GM23338 (cell line): ENCODE data around the gene OR4M1. TPM values are rescaled to one million over a fixed set of nuclear protein-coding genes. Genes with fewer than 3 reads are reported as not detected.
"Not testable (repeated sequence)": the region's sequence is repeated elsewhere in the genome, so short reads cannot be mapped to it uniquely, and the experiment has no call there.

Experiments used
- ATAC-seq: fragments of 200-7000 bp; cut with Tn5 transposase; 3 replicates; pipeline ENCODE4 v1.9.1; 2020
- DNase-seq: peaks from one replicate; pipeline ENCODE4 v3.0.0-alpha.2; 2015; ENCODE audit warnings: low spot score
- H2AFZ ChIP-seq: fragments of 200-600 bp; sonication (generic); 2 replicates; pipeline ENCODE4 v1.8.0; 2016; ENCODE audit warnings: antibody characterized with exemption, mild to moderate bottlenecking, moderate library complexity
- H3F3A ChIP-seq: fragments of 200-600 bp; sonication (generic); replicated peaks from 2 replicates; pipeline ENCODE4 v1.8.0; 2017; ENCODE audit warnings: antibody characterized with exemption, mixed run types, low read depth
- H3K27ac ChIP-seq: fragments of 200-600 bp; sonication (generic); 2 replicates; pipeline ENCODE4 v1.6.1; 2016; ENCODE audit warnings: low read depth
- H3K27me3 ChIP-seq: fragments of 200-600 bp; sonication (generic); 2 replicates; pipeline ENCODE4 v1.8.0; 2016; ENCODE audit warnings: mild to moderate bottlenecking, mixed run types, moderate library complexity; ENCODE audit not compliant: insufficient read depth
- H3K36me3 ChIP-seq: fragments of 200-600 bp; sonication (generic); 2 replicates; pipeline ENCODE4 v1.8.0; 2016; ENCODE audit warnings: mild to moderate bottlenecking; ENCODE audit not compliant: insufficient read depth
- H3K4me1 ChIP-seq: fragments of 200-600 bp; sonication (generic); 2 replicates; pipeline ENCODE4 v1.8.0; 2016; ENCODE audit warnings: mild to moderate bottlenecking, moderate library complexity; ENCODE audit not compliant: insufficient read depth
- H3K4me2 ChIP-seq: fragments of 200-600 bp; sonication (generic); 2 replicates; pipeline ENCODE4 v1.7.1; 2017; ENCODE audit warnings: mixed run types
- H3K4me3 ChIP-seq: fragments of 200-600 bp; sonication (generic); 2 replicates; pipeline ENCODE4 v1.6.1; 2016; ENCODE audit warnings: mixed run types
- H3K79me2 ChIP-seq: fragments of 200-600 bp; sonication (generic); replicated peaks from 2 replicates; pipeline ENCODE4 v1.8.0; 2017; ENCODE audit warnings: mild to moderate bottlenecking; ENCODE audit not compliant: insufficient read depth
- H3K9me2 ChIP-seq: fragments of 200-600 bp; sonication (generic); 2 replicates; pipeline ENCODE4 v1.8.0; 2017; ENCODE audit not compliant: insufficient read depth
- H4K20me1 ChIP-seq: fragments of 200-600 bp; sonication (generic); replicated peaks from 2 replicates; pipeline ENCODE4 v1.8.0; 2017; ENCODE audit warnings: mild to moderate bottlenecking; ENCODE audit not compliant: insufficient read depth
- H3K27ac Mint-ChIP-seq: 2 replicates; pipeline ENCODE4 v1.8.0; 2020; ENCODE audit warnings: inconsistent platforms, mild to moderate bottlenecking, moderate library complexity, mixed read lengths
- H3K27me3 Mint-ChIP-seq: 3 replicates; pipeline ENCODE4 v1.8.0; 2022; ENCODE audit warnings: low read depth, mild to moderate bottlenecking, moderate library complexity, mixed read lengths, inconsistent platforms; ENCODE audit not compliant: insufficient read depth, poor library complexity
- H3K36me3 Mint-ChIP-seq: 3 replicates; pipeline ENCODE4 v1.8.0; 2021; ENCODE audit warnings: low read depth, mild to moderate bottlenecking, inconsistent platforms, moderate library complexity, mixed read lengths
- H3K4me1 Mint-ChIP-seq: 3 replicates; pipeline ENCODE4 v1.8.0; 2020; ENCODE audit warnings: mild to moderate bottlenecking, inconsistent platforms, mixed read lengths
- H3K4me3 Mint-ChIP-seq: 3 replicates; pipeline ENCODE4 v1.8.0; 2021; ENCODE audit warnings: moderate library complexity, mild to moderate bottlenecking, inconsistent platforms, mixed read lengths
- H3K9me3 Mint-ChIP-seq: 3 replicates; pipeline ENCODE4 v1.8.0; 2020; ENCODE audit warnings: moderate library complexity, mild to moderate bottlenecking, inconsistent platforms, mixed read lengths
- EZH2phosphoT487 ChIP-seq: fragments of 200-600 bp; sonication (generic); IDR thresholded peaks from one replicate; pipeline ENCODE4 v1.8.1; 2018; ENCODE audit warnings: antibody characterized with exemption; ENCODE audit not compliant: unreplicated experiment
- JUNB ChIP-seq: IDR thresholded peaks from one replicate; pipeline ENCODE4 v1.6.1; 2016; ENCODE audit warnings: antibody characterized with exemption; ENCODE audit not compliant: unreplicated experiment
- NANOG ChIP-seq: IDR thresholded peaks from 2 replicates; pipeline ENCODE4 v1.6.1; 2016; ENCODE audit warnings: antibody characterized with exemption, borderline replicate concordance
- POLR2AphosphoS5 ChIP-seq: IDR thresholded peaks from 2 replicates; pipeline ENCODE4 v1.6.1; 2016; ENCODE audit warnings: antibody characterized with exemption, low read depth
- STAT1 ChIP-seq: IDR thresholded peaks from one replicate; pipeline ENCODE4 v1.6.1; 2016; ENCODE audit warnings: antibody characterized with exemption; ENCODE audit not compliant: unreplicated experiment
- ZNF331 ChIP-seq: fragments of 250-450 bp; sonication (Bioruptor Pico); IDR thresholded peaks from 2 replicates; pipeline ENCODE4 v1.5.0; 2020; ENCODE audit warnings: low read depth, mild to moderate bottlenecking, moderate library complexity
- ZNF462 ChIP-seq: fragments of 250-450 bp; sonication (Bioruptor Pico); IDR thresholded peaks from 2 replicates; pipeline ENCODE4 v1.5.0; 2020; ENCODE audit warnings: mild to moderate bottlenecking, moderate library complexity
- polyA plus RNA-seq: library from polyadenylated mRNA; unstranded; fragments of >200 nt; fragmentation: Nextera tagmentation; extraction: Ambion mirVana; gene quantifications from 2 replicates; pipeline ENCODE4 v1.2.1, GENCODE V29; 2016
- total RNA-seq: library from RNA; depleted of rRNA; stranded (reverse); fragments of >200 nt; shearing (Covaris generic); gene quantifications from 2 replicates; pipeline ENCODE4 v1.2.3, GENCODE V29; 2014
- TF ChIP-seq, protein P1 (sequence below): IDR thresholded peaks from 2 replicates; pipeline ENCODE4 v1.6.1; 2016; ENCODE audit warnings: antibody characterized with exemption

Gene OR4M1
- total and polyA plus RNA-seq, 2 experiments from 2014 or later, result not detected

DNA sequence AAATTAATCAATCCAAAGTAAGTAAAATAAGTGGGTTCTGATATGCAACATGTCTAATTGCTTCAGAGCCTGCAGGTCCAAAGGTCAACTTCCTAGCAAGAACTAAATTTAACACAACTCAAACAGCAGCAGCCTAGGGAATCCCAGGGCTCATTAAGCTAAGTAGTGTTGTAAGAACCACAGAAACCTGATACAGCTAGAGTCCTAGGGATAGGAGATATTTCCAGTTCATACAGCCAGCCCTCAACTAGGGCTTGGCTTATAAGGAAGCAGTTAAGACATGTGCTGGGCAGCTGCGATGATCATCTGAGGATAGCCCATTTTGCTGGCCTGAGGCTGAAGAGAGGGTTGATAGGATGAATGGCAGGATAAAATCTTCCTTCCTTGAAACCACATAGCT, 30.0 kb upstream of the OR4M1 start, which contains the start of gene OR4Q3 (continued):
- no peak for TF ChIP-seq ZNF462 (CRISPR knock-in tag)
- TF ChIP-seq, protein P1, sequence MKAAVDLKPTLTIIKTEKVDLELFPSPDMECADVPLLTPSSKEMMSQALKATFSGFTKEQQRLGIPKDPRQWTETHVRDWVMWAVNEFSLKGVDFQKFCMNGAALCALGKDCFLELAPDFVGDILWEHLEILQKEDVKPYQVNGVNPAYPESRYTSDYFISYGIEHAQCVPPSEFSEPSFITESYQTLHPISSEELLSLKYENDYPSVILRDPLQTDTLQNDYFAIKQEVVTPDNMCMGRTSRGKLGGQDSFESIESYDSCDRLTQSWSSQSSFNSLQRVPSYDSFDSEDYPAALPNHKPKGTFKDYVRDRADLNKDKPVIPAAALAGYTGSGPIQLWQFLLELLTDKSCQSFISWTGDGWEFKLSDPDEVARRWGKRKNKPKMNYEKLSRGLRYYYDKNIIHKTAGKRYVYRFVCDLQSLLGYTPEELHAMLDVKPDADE, result no peak
- no peak for TF ChIP-seq ZNF331 (CRISPR knock-in tag)
- no peak for TF ChIP-seq POLR2AphosphoS5
- TF ChIP-seq NANOG, result no peak
- no peak for TF ChIP-seq JUNB
- TF ChIP-seq EZH2phosphoT487, result no peak
- no peak for TF ChIP-seq STAT1

DNA sequence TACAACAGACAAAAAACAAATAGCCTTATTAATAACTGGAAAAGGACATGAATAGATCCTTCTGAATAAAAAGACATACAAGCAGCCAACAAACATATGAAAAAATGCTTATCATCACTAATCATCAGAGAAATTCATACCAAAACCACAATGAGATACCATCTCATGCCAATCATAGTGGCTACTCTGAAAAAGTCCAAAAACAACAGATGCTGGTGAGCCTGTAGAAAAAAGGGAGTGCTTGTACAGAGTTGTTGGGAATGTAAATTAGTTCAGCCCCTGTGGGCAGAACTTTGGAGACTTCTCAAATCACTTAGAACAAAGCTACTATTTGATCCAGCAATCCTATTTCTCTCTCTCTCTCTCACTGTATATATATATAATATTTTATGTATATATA, 21.0 kb upstream of the OR4M1 start:
- not testable (repeated sequence) for H3K9me3 Mint-ChIP-seq, H4K20me1 ChIP-seq, H3K9me2 ChIP-seq, H3K27ac ChIP-seq, H3K4me1 ChIP-seq, H3K4me3 ChIP-seq, H3K4me3 Mint-ChIP-seq, H2AFZ ChIP-seq, H3K27me3 ChIP-seq, H3K4me1 Mint-ChIP-seq, H3K27ac Mint-ChIP-seq, ATAC-seq, H3K4me2 ChIP-seq, H3F3A ChIP-seq, H3K79me2 ChIP-seq, DNase-seq, H3K27me3 Mint-ChIP-seq
- peaks cover 14% of the 10 kb centered on the region; the same call in 1 of the 2 replicates for H3K36me3 ChIP-seq
- peaks cover 18% of the 10 kb centered on the region; the same call in 2 of the 3 replicates for H3K36me3 Mint-ChIP-seq
